GM21381 (cell line): ENCODE results near the gene INSIG2.

Experiments
- ATAC-seq: cut with Tn5 transposase; IDR thresholded peaks from one replicate; pipeline ENCODE4 v1.9.1; 2021; ENCODE audit warnings: mild to moderate bottlenecking, moderate library complexity; ENCODE audit not compliant: unreplicated experiment

Gene INSIG2

GRCh38 chr2:118097657-118098056 lies 9.4 kb downstream of the INSIG2 start:
- ATAC-seq: no peak

- no peak for ATAC-seq
These were observed 10.2 kb downstream of the INSIG2 start for GRCh38 chr2:118098307-118099030.

DNA sequence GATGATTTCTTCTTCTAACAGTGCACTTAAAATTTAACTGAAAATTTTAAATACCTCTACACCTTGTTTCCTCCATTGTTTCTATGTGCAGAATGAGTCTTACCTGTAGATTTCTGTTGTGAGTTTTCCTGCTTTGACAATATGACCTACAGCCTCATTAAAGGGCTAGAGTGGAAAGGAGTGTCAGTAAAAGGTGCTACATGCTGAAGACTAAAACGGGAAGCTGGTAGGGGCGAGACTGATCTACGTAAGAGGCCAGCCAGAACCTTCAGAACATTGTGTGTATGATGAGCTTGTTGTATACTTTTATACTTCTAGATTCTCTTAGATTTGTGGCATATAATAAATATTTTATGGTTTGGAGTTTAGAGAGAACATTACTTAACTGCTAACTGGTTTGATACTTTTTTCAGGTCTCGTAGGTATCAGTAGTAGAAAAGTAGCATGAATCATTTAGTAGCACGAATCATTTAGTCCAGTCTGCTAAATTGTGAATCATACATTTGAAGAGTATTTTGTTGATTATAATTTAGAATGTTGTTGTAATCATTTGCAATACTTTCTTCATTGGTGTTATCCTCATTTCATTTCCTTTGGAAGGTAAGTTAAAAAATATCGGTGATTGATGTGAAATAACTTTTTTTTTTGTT lies 14.3 kb downstream of the INSIG2 start:
- ATAC-seq: no peak

- ATAC-seq: peak; percentile 97
These were observed 16.0 kb downstream of the INSIG2 start for GRCh38 chr2:118103951-118104940.

- ATAC-seq: no peak
These were observed 17.2 kb downstream of the INSIG2 start for GRCh38 chr2:118105497-118105896.

GRCh38 chr2:118106926-118107325 lies 18.7 kb downstream of the INSIG2 start:
- ATAC-seq: no peak

DNA sequence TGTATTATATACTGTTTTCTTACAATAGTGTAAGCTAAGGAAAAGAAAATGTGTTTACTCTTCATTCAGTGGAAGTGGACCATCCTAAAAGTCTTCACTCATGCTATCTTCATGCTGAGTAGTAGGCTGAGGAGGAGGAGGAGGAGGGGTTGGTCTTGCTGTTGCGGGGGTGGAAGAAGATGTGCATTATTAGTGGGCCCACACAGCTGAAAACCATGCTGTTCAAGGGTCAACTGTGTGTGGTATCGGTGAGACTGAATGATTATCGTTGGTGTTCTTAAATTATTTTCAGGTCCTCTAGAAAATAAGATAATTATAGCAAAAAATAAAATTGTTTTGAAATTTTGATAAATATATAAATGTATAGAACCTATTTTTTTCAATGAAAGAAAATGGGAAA lies 22.0 kb downstream of the INSIG2 start:
- no peak for ATAC-seq

DNA sequence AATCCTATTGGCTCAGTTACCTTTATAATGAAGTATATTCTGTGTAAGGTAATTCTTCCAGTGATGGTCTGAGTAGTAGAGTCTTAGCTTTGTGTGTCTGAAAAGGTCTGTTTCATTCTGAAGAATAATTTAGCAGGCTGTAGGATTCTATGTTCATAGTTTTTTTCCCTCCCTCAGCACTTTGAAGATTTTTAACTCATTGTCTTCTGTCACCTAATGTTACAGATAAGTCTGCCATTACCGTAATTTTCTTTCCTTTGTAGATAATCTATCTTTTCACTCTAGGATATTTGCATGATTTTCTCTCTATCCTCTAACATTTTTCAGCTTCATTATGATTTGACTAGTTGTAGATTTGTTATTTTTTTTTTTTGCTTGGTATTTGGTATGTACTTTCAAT lies 22.7 kb downstream of the INSIG2 start:
- no peak for ATAC-seq

DNA sequence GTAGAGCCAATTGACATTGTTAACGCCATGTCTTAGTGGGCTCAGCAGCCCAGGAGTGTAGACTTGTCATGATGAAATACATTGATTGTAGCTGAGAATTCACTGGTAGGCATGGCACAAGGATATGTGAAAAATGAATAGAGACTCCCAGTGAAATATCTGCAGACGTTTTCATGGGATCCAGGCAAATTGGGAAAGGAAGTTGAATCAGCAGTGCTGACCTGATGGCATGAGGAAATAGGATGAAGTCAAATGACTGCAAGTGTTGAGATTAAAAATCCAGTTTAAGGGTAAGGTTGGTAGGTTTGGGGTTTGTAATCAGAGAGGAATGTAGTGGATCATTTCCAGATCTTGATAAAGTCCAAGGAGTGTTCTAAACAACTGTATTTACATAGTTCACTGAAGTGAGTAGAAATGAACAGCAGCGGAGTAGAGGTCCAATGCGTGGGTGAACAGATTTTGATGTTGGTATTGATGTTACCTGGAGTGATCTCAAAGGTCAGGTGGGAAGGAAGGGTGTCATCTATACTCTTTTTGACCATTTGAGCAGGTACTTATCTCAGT lies 24.6 kb downstream of the INSIG2 start:
- no peak for ATAC-seq

DNA sequence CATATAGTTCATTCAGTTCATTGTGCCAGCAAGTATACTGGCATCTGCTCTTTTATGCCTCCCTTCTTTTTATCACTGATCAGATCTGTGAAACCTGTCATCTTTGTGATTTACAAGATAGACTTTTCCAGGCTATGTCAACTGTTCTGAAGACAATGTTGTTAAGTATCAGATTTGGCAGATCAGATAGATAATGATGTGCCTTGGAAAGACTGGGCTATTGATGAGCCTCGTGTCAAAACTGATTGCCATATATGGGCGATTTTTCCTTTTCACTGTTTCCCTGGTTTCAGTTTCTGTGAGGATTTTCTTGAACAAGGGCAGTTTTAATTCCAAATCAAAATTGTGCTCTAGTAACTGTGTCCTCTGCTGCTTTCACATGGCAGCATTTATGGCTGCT lies 26.6 kb downstream of the INSIG2 start:
- ATAC-seq: no peak

GRCh38 chr2:118115761-118116160 lies 27.5 kb downstream of the INSIG2 start:
- no peak for ATAC-seq

DNA sequence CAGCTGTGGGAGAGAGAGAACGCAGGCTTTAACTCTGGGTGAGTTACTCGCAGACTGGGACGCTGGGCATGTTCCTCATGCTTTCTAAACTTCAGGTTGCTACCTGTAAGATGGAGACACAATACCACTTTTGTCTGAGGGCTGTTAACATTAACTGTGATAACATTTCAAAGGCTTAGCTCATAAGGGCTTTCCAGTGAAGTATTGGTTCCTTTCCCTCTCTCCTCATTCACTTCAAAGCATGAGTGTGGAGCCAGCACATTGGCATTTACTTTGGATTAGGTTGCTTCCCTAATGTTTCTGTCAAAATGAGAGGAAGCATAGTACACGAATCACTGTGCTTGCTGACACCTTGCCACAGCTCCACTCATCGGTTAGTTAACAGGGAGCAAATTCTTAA lies 30.2 kb downstream of the INSIG2 start:
- no peak for ATAC-seq

DNA sequence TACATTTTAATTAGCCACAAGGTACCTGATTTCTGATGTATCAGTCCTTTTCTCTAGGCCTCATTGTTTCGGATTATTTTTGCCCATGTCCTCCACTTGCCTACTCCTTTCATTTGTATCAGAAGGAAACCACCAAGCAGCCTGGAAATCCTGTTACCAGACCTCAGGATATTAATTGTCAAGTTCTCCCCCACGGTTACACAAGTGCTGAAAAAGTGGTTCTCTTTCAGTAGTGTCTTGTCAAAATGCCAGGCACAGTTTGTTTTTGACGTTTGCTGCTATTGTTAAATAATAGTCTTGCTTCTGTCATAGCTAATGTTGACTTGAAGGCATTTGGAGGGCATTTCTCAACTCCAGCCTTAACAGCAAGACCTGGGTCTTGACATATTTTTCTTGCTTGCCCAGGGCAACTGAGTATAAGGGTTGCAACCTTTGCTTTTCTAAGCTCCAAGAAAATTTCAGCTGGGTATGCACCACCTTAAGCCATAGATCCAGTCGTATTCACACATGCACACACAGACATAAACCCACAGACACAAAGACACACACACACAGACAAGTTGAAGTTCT lies 31.0 kb downstream of the INSIG2 start:
- ATAC-seq: no peak

DNA sequence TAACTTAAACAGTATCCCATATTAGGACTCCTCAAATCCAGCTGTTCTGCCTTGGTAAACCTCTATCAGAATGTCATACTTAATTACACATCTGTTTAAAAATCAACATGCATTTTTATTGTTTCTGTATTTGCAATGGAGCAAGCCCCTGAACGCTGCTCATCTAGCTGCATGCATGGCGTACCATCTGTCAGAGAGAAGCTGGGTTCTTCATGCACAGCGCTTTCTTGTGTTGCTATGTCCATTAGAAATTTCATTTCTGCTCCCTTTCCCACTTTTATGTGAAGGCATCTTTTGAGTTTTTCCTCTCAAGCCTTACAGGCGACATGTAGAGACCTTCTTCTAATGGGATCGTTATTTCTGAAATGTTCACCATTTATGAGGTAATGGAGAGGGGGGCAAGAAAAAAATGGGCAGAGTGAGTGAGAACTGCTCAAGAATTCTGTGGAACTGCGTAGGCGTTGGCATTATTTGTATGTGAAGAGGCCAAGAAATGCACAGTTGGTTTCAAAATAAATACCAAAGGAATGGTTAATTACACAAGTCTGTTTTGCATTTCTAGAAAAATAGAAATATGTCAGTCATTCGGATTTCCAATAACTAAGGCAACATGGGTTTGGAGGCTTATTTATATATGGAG lies 31.6 kb downstream of the INSIG2 start:
- no peak for ATAC-seq

- ATAC-seq: no peak
These were observed 32.1 kb downstream of the INSIG2 start for GRCh38 chr2:118120401-118120780.

DNA sequence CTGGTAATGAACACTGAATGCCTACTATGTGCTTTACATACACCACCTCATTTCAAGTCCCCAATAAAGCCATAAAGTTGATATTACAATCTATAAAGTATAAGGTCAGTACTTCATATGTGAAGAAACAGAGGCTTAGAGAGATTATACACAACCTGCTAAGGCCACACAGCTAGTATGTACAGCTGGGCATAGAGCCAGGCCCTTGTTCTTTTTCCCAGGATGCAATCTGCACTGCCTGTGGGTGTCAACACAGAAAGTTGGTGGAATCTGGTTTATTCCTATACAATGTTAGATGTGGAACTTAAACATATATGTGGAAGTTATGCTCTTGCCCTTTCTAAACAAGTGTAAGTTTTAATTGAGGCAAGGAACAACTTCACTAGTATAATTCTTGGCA lies 32.8 kb downstream of the INSIG2 start:
- ATAC-seq: no peak

GRCh38 chr2:118121986-118122524 lies 33.8 kb downstream of the INSIG2 start:
- no peak for ATAC-seq

GRCh38 chr2:118122594-118123281 lies 34.5 kb downstream of the INSIG2 start:
- ATAC-seq: peak; percentile 97

GRCh38 chr2:118123561-118124232 lies 35.4 kb downstream of the INSIG2 start:
- ATAC-seq: no peak
